Thyroid gland (tissue), 4 donors: ENCODE measurements around the gene PTPN3. TPM values are rescaled to one million over a fixed set of nuclear protein-coding genes. Genes with fewer than 3 reads are reported as not detected.
A peak's percentile ranks its signal among the peaks of the same experiment; 100 is the strongest.

Experiments used
- DNase-seq, 2 donors: peaks; one replicate each; pipeline ENCODE4 v3.0.0-alpha.2; 2019
- H3K27ac ChIP-seq, 3 donors: fragments of 200-600 bp; sonication (generic); 1 replicate in 2 of 3; 2 replicates in 1 of 3; pipeline ENCODE4 v1.5.1; 2016 to 2019; ENCODE audit warnings: mild to moderate bottlenecking in 1 of 3, moderate library complexity in 1 of 3
- H3K27me3 ChIP-seq: fragments of 200-600 bp; sonication (generic); one replicate; pipeline ENCODE4 v1.5.1; 2019
- H3K36me3 ChIP-seq, 2 donors: fragments of 200-600 bp; sonication (generic); one replicate each; pipeline ENCODE4 v1.5.1; 2016 to 2019
- H3K4me1 ChIP-seq, 2 donors: fragments of 200-600 bp; sonication (generic); one replicate each; pipeline ENCODE4 v1.5.1; 2017 to 2019
- H3K4me3 ChIP-seq, 3 donors: fragments of 200-600 bp; sonication (generic); replicated peaks in 1 of 3; 1 replicate in 2 of 3; 2 replicates in 1 of 3; pipeline ENCODE4 v1.5.1; 2016; ENCODE audit warnings: mild to moderate bottlenecking in 1 of 3
- H3K9me3 ChIP-seq: fragments of 200-600 bp; sonication (generic); one replicate; pipeline ENCODE4 v1.5.1; 2017
- POLR2A ChIP-seq, 2 donors: fragments of 450-650 bp; IDR thresholded peaks; one replicate each; pipeline ENCODE4 v1.6.1; 2017; ENCODE audit warnings: antibody characterized with exemption in 2 of 2, mild to moderate bottlenecking in 2 of 2, moderate library complexity in 1 of 2
- WGBS, 2 donors: methylation state at CpG; one replicate each; pipeline ENCODE4 v1.1.5; 2017; 5-methylcytosine and 5-hydroxymethylcytosine counted together
- intact Hi-C: fragments of 100-400 bp; cut with DNase I; formaldehyde crosslinking; loops from one replicate; pipeline ENCODE4 v1.15.1; 2023
- total RNA-seq, 4 donors: library from RNA; depleted of rRNA; stranded (reverse); fragments of >200 nt; gene quantifications; one replicate each; pipeline ENCODE4 v1.2.3, GENCODE V29; 2016
- TF ChIP-seq, protein P1 (sequence below), 6 experiments: fragments of 200-600 bp in 3 of 6; fragments of 450-650 bp in 3 of 6; sonication (generic) in 3 of 6; IDR thresholded peaks; one replicate each; pipeline ENCODE4 v1.5.1; 2016 to 2019; ENCODE audit warnings: antibody characterized with exemption in 6 of 6, mild to moderate bottlenecking in 2 of 6, inconsistent platforms in 1 of 6, moderate library complexity in 1 of 6

The PTPN3 gene
- total RNA-seq, 4 donors from 2014 or later = 18.6 to 22.0 (median 21.3) TPM

DNA sequence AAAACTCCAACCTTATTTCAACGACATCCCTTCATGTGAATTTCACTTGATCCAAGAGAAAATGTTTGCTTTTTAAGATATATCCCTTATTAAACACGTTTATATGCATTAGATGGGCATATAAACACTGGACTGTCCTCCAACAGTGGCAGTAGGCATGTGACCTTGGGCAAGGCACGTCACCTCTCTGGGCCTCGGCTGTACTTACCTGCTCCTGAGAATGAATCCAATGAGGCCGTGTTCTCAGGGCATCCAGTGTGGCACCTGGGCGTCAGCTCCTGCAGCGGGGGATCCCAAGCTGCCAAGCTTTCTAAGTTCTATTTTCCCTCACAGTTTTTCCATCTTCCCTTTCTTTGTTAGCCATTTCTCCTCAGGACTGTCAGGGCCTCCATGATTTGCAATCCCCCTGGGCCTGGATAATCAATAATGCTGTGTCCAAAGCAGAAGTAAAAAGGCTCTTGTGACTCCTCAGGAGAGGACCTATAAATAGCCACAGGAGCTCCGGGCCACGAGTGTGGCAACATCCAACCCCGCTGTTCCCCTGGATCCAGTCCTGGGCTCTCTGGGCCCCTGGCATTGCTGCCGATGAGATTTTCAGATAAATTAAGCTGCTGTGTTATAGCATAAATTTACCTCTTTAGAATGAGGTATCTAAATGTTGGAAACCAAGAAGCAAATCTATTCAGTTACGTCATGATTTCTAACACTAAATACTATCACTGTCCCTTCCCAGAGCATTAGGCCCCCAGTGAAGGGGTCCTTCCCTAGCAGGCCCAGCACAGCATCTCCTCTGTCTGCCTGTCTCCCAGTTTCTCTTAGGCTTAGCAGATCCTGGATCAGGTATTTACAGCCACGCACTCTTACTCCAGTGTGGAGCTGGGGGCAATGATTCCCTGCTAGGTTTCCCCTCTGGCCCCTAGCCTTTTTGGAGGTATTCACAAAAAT is 76.8 kb downstream of the PTPN3 start:
- intact Hi-C loops = no loop called here
- no peaks in the 10 kb centered on the region for H3K9me3 ChIP-seq
- no peaks in the 10 kb centered on the region for H3K27me3 ChIP-seq
- H3K27ac ChIP-seq = no peak overlapping the region
- DNase-seq = no peak
- TF ChIP-seq, protein P1, sequence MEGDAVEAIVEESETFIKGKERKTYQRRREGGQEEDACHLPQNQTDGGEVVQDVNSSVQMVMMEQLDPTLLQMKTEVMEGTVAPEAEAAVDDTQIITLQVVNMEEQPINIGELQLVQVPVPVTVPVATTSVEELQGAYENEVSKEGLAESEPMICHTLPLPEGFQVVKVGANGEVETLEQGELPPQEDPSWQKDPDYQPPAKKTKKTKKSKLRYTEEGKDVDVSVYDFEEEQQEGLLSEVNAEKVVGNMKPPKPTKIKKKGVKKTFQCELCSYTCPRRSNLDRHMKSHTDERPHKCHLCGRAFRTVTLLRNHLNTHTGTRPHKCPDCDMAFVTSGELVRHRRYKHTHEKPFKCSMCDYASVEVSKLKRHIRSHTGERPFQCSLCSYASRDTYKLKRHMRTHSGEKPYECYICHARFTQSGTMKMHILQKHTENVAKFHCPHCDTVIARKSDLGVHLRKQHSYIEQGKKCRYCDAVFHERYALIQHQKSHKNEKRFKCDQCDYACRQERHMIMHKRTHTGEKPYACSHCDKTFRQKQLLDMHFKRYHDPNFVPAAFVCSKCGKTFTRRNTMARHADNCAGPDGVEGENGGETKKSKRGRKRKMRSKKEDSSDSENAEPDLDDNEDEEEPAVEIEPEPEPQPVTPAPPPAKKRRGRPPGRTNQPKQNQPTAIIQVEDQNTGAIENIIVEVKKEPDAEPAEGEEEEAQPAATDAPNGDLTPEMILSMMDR (IDR thresholded peaks at IDR 0.05) = no peak
- TF ChIP-seq POLR2A (IDR thresholded peaks at IDR 0.05) = no peak
- H3K4me1 ChIP-seq = peaks cover 22 to 36% of the 10 kb centered on the region in 2 donors
- H3K4me3 ChIP-seq = no peak overlapping the region
- H3K36me3 ChIP-seq = no peaks in the 10 kb centered on the region
- 85 to 92% methylated on average over 13 of the region's 13 CpGs for WGBS, 2 donors

DNA sequence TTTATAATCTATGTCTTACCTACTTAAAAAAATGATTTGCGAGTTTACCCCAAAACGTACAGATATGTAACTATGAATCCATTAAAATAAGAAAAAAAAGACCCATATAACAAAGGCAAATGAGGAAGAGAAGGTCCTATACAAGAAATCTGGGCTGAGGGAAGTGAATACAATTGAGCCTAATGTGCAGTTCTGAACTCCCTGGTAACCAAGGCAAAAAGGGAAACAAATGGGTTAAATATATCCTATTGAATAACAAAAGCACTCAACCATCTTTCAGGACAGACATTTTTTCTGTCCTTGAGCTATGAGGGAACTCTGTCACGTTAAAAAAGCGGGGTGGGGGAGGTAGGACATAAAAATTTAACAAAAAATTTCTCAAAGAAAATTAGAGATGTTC is 78.6 kb downstream of the PTPN3 start:
- peak overlapping the region in 2 of 3 donors; percentile 57 to 62 for H3K27ac ChIP-seq
- no peak for DNase-seq
- H3K9me3 ChIP-seq = no peaks in the 10 kb centered on the region
- WGBS, 2 donors = 54 to 63% methylated on average over 4 of the region's 4 CpGs
- no peak overlapping the region for H3K4me3 ChIP-seq
- no peak for TF ChIP-seq POLR2A (IDR thresholded peaks at IDR 0.05)
- TF ChIP-seq, protein P1 (IDR thresholded peaks at IDR 0.05) = no peak
- H3K36me3 ChIP-seq = no peaks in the 10 kb centered on the region
- intact Hi-C loops = no loop called here
- no peaks in the 10 kb centered on the region for H3K27me3 ChIP-seq
- H3K4me1 ChIP-seq = peaks cover 23 to 37% of the 10 kb centered on the region in 2 donors

DNA sequence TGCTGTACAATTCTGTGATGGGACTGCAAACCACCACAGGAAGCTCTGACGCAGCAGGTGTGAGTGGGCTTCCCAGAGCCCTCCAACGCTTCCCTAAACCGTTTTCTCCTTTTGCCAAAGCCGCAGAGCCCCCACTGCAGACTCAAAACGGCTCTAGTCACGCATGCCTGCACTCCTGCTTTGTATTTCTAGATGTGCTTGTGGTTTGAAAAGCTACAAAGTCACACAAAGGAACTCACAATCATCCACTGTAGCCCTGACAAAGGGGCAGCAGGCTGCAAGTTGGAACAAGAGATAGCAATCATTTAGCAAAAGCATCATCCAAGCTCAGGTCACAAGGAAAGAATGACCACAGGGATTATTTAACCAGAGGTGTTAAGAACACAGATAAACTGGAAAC is 79.3 kb downstream of the PTPN3 start:
- Histone ChIP-seq H3K27me3 (no peaks in the 10 kb centered on the region), H3K4me3 (no peak overlapping the region), H3K27ac (peak overlapping the region; percentile 50 to 62 (median 57)), H3K4me1 (peaks cover 29 to 42% of the 10 kb centered on the region in 2 donors), H3K9me3 (no peaks in the 10 kb centered on the region), H3K36me3 (no peaks in the 10 kb centered on the region)
- WGBS, 2 donors = 36 to 64% methylated on average over 6 of the region's 6 CpGs
- TF ChIP-seq, protein P1 (IDR thresholded peaks at IDR 0.05) = no peak
- TF ChIP-seq POLR2A (IDR thresholded peaks at IDR 0.05) = no peak
- DNase-seq = peak; percentile 37 to 47
- intact Hi-C loops = no loop called here

DNA sequence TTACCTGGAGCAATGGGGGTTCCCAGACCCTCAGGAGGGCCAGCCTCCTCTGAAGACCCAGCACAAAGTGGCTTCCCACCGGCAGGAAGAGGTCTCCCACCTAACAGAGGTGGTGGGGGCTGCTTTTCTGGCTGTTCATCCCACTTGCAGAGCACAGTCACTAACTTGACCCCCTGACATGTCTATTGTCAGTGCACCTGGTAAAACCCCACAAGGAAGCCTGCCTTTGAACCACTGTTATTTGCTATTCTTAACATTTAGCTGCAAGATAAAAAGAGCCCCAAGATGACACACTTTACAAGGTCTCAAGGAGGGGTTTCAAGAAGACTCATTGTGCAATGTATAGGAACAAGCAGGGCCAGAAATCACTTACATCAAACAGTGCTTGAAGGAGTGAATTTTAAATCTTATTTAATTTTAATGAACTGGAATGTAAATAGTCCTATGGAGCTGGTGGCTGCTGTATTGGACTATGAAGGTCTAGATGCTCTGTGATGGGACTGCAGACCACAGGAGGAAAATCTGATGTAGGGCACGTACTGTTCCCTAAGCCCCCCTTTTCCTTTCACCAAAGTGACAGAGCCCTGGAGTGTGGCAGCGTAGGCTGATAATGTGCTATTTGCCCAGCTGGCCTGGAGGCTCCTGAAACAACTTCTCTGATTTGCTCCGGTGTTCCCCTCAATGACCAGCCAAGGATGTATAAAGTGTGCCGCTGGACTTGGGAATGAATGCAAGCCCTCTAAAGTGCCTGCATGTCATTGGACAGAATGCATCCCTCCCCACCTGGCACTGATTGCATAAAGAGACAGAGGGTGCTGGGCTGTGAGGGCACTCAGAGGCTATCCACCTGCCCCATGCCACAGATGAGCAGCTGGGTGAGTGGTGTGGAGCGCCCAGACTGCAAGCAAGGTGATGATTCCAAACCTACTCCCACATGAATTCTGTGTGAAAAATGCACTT is 80.2 kb downstream of the PTPN3 start:
- intact Hi-C loops = no loop called here
- H3K4me3 ChIP-seq = no peak overlapping the region

More for the DNA sequence above, 80.2 kb downstream of the PTPN3 start:
- H3K9me3 ChIP-seq = no peaks in the 10 kb centered on the region
- peak in 1 of 2 donors; percentile 46 for TF ChIP-seq POLR2A (IDR thresholded peaks at IDR 0.05)
- TF ChIP-seq, protein P1 (IDR thresholded peaks at IDR 0.05) = no peak
- peak overlapping the region; percentile 63 to 72 (median 70) for H3K27ac ChIP-seq
- H3K27me3 ChIP-seq = no peaks in the 10 kb centered on the region
- WGBS, 2 donors = 34 to 44% methylated on average over 6 of the region's 6 CpGs
- H3K36me3 ChIP-seq = no peaks in the 10 kb centered on the region
- DNase-seq = peak; percentile 95 to 96
- H3K4me1 ChIP-seq = peaks cover 29 to 35% of the 10 kb centered on the region in 2 donors
